GM18505 (cell line): ENCODE data around the gene MEIS1.

Experiments
- ATAC-seq: cut with Tn5 transposase; IDR thresholded peaks from one replicate; pipeline ENCODE4 v1.9.1; 2021; ENCODE audit not compliant: unreplicated experiment
- POLR2A ChIP-seq: IDR thresholded peaks from 4 replicates; pipeline ENCODE4 v1.6.1; 2011; ENCODE audit warnings: borderline replicate concordance; ENCODE audit not compliant: insufficient read depth, insufficient read length; ENCODE audit errors: extremely low read depth

The MEIS1 gene

GRCh38 chr2:66579186-66580126, 144.5 kb downstream of the MEIS1 start:
- ATAC-seq, result no peak
- no peak for TF ChIP-seq POLR2A

GRCh38 chr2:66580166-66581049, 145.5 kb downstream of the MEIS1 start:
- no peak for ATAC-seq
- TF ChIP-seq POLR2A, result no peak

- ATAC-seq, result no peak
- TF ChIP-seq POLR2A, result no peak
Measured at GRCh38 chr2:66581339-66582103, 146.6 kb downstream of the MEIS1 start.

GRCh38 chr2:66582104-66582986, 147.4 kb downstream of the MEIS1 start:
- ATAC-seq, result no peak
- no peak for TF ChIP-seq POLR2A

GRCh38 chr2:66582987-66583880, 148.3 kb downstream of the MEIS1 start:
- no peak for ATAC-seq
- no peak for TF ChIP-seq POLR2A

- TF ChIP-seq POLR2A, result no peak
- ATAC-seq, result no peak
Measured at GRCh38 chr2:66583881-66584280, 149.0 kb downstream of the MEIS1 start.

GRCh38 chr2:66585587-66585986, 150.7 kb downstream of the MEIS1 start:
- ATAC-seq, result no peak
- TF ChIP-seq POLR2A, result no peak

GRCh38 chr2:66587216-66587615, 152.3 kb downstream of the MEIS1 start:
- no peak for TF ChIP-seq POLR2A
- no peak for ATAC-seq

- no peak for TF ChIP-seq POLR2A
- no peak for ATAC-seq
Measured at GRCh38 chr2:66594001-66594400, 159.1 kb downstream of the MEIS1 start.

GRCh38 chr2:66595556-66595955, 160.6 kb downstream of the MEIS1 start:
- ATAC-seq, result no peak
- TF ChIP-seq POLR2A, result no peak

- ATAC-seq, result no peak
Measured at GRCh38 chr2:66596256-66596655, 161.3 kb downstream of the MEIS1 start.

More at GRCh38 chr2:66596256-66596655, 161.3 kb downstream of the MEIS1 start:
- TF ChIP-seq POLR2A, result no peak
